HepG2 (cell line): ENCODE results near the gene NT5C. TPM values are rescaled to one million over a fixed set of nuclear protein-coding genes. Genes with fewer than 3 reads are reported as not detected.

Source experiments
- ATM ChIP-seq: fragments of 450-650 bp; IDR thresholded peaks from 2 replicates; pipeline ENCODE4 v1.7.1; 2017; ENCODE audit warnings: mild to moderate bottlenecking, borderline replicate concordance
- ELF3 ChIP-seq: IDR thresholded peaks from 2 replicates; pipeline ENCODE4 v1.6.1; 2016; ENCODE audit warnings: missing genetic modification reagents, missing compliant biosample characterization
- FOSL2 ChIP-seq: sonication (generic); formaldehyde crosslinking; IDR thresholded peaks from 2 replicates; pipeline ENCODE4 v1.4.0; 2020; ENCODE audit warnings: missing genetic modification reagents
- HOXA5 ChIP-seq: sonication (generic); formaldehyde crosslinking; IDR thresholded peaks from 2 replicates; pipeline ENCODE4 v1.4.0; 2020; ENCODE audit warnings: missing genetic modification reagents
- JUN ChIP-seq: sonication (generic); formaldehyde crosslinking; IDR thresholded peaks from 2 replicates; pipeline ENCODE4 v1.4.0; 2020; ENCODE audit warnings: mild to moderate bottlenecking, missing genetic modification reagents
- MED1 ChIP-seq: sonication (generic); formaldehyde crosslinking; IDR thresholded peaks from 2 replicates; pipeline ENCODE4 v1.4.0; 2020; ENCODE audit warnings: missing genetic modification reagents
- NR2F1 ChIP-seq, 2 experiments: fragments of 450-650 bp in 1 of 2; formaldehyde crosslinking in 1 of 2; IDR thresholded peaks; 2 replicates each; pipeline versions ENCODE4 v1.5.0 to v1.6.1; 2016 to 2020; ENCODE audit warnings: mild to moderate bottlenecking in 1 of 2, missing compliant biosample characterization in 1 of 2, missing genetic modification reagents in 1 of 2, moderate library complexity in 1 of 2
- RXRB ChIP-seq: IDR thresholded peaks from 2 replicates; pipeline ENCODE4 v1.6.1; 2016; ENCODE audit warnings: borderline replicate concordance, missing genetic modification reagents, missing compliant biosample characterization
- SIN3A ChIP-seq: IDR thresholded peaks from 2 replicates; pipeline ENCODE4 v1.6.1; 2011; ENCODE audit warnings: low read depth, mild to moderate bottlenecking, control low read depth, low read length, borderline replicate concordance
- SOX6 ChIP-seq, 2 experiments: fragments of 450-650 bp in 1 of 2; sonication (generic) in 1 of 2; formaldehyde crosslinking in 1 of 2; IDR thresholded peaks; 2 replicates each; pipeline versions ENCODE4 v1.4.0 to v1.6.1; 2017 to 2020; ENCODE audit warnings: antibody characterized with exemption in 1 of 2, mild to moderate bottlenecking in 1 of 2, missing genetic modification reagents in 1 of 2
- ZBTB21 ChIP-seq: sonication (generic); formaldehyde crosslinking; IDR thresholded peaks from 2 replicates; pipeline ENCODE4 v1.4.0; 2020; ENCODE audit warnings: missing genetic modification reagents
- ZNF205 ChIP-seq: IDR thresholded peaks from 2 replicates; pipeline ENCODE4 v1.6.1; 2018; ENCODE audit warnings: missing biosample characterization, missing genetic modification reagents
- ZNF331 ChIP-seq: sonication (generic); formaldehyde crosslinking; IDR thresholded peaks from 2 replicates; pipeline ENCODE4 v1.4.0; 2020; ENCODE audit warnings: missing genetic modification reagents
- ZNF337 ChIP-seq: sonication (generic); formaldehyde crosslinking; IDR thresholded peaks from 2 replicates; pipeline ENCODE4 v1.5.1; 2020; ENCODE audit warnings: missing genetic modification reagents, low read depth, mild to moderate bottlenecking, borderline replicate concordance
- ZNF547 ChIP-seq: sonication (generic); formaldehyde crosslinking; IDR thresholded peaks from 2 replicates; pipeline ENCODE4 v1.5.1; 2020; ENCODE audit warnings: mild to moderate bottlenecking, missing genetic modification reagents
- ZNF567 ChIP-seq: sonication (generic); formaldehyde crosslinking; IDR thresholded peaks from 2 replicates; pipeline ENCODE4 v1.8.1; 2023; ENCODE audit warnings: mild to moderate bottlenecking, missing genetic modification reagents, borderline replicate concordance
- ZNF605 ChIP-seq: sonication (generic); formaldehyde crosslinking; IDR thresholded peaks from 2 replicates; pipeline ENCODE4 v1.8.0; 2022; ENCODE audit warnings: mild to moderate bottlenecking, missing genetic modification reagents
- ZNF644 ChIP-seq: IDR thresholded peaks from 2 replicates; pipeline ENCODE4 v1.6.1; 2016; ENCODE audit warnings: low read depth
- polyA plus RNA-seq, 8 experiments: library from polyadenylated mRNA; depleted of rRNA in 3 of 8; stranded (reverse) in 7 of 8; unstranded in 1 of 8; fragments of >200 nt; fragmentation: Illumina TruSeq in 4 of 8; extraction: Trizol in 4 of 8; gene quantifications; 2 replicates each; pipeline versions ENCODE4 v1.2.1 to v1.2.3, GENCODE V29; 2011 to 2016; ENCODE audit warnings: low read depth in 4 of 8, missing spikeins in 1 of 8, mixed read lengths in 1 of 8; ENCODE audit not compliant: insufficient read depth in 1 of 8
- total RNA-seq, 5 experiments: library from RNA; depleted of rRNA; stranded (reverse); fragments of >200 nt; fragmentation: Illumina TruSeq; extraction: Trizol; gene quantifications; 2 replicates each; pipeline ENCODE4 v1.2.3, GENCODE V29; 2016; ENCODE audit warnings: low read depth in 1 of 5
- TF ChIP-seq, protein P1 (sequence below): sonication (generic); formaldehyde crosslinking; IDR thresholded peaks from 2 replicates; pipeline ENCODE4 v1.8.0; 2022; ENCODE audit warnings: missing genetic modification reagents, mild to moderate bottlenecking, moderate library complexity, borderline replicate concordance
- TF ChIP-seq, protein P2 (sequence below): sonication (generic); formaldehyde crosslinking; IDR thresholded peaks from 2 replicates; pipeline ENCODE4 v1.5.1; 2020; ENCODE audit warnings: mild to moderate bottlenecking, missing genetic modification reagents, moderate library complexity
- TF ChIP-seq, protein P3 (sequence below): IDR thresholded peaks from 2 replicates; pipeline ENCODE4 v1.6.1; 2016; ENCODE audit warnings: low read depth

The NT5C gene
- total and polyA plus RNA-seq, 2 of the 13 experiments (the other 11 are each of a cell fraction or from before 2014, with no cell fraction given): 42.8 to 48.6 TPM

DNA sequence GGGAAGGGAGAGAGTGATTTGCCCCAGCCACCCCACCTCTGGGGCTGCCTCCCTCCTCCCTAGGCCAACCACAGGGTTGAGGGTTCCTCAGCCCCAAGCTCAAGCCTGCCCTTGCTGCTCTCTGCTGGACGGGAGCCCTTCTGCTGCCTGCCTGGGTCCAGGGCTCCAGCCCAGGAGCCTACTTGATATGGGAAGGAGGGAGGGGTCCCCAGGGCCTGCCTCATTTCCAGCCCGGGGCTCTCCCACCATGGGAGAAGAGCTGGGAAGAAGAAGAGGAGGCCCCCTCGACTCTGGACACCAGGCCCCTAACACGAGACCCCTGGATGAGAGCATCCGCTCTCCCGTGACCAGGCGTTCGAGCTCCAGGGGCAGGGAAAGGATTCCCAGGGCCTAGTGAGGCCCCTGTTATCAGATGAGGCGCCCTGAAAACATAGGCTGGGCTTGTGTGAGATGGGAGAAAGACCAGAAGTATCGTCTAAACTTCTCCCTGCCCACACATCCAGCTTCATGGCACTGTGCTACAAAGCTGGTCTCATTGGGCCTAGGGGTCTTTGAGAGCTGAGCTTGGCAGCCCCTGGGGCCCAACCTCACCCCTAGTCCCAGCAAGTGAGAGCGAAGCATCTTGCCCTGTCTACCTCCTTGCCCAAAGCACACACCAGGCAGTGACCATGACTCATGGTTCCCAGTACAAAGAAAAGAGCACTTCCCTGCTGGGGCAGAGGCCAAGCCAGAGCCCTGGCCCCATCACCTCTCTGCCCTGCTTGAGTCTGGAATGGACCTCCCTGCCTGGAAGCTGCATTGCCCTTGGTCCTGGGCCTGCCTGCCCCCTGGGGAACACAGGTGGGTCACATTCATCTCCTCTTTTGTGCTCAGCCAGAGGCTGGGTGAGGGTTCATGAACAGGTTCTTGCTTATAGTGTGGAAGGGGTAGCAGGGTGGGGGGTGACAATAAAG lies 42.8 kb downstream of the NT5C start (continued):
- peak; percentile 49; the same call in 1 of the 2 replicates for TF ChIP-seq ZNF547
- TF ChIP-seq, protein P1, sequence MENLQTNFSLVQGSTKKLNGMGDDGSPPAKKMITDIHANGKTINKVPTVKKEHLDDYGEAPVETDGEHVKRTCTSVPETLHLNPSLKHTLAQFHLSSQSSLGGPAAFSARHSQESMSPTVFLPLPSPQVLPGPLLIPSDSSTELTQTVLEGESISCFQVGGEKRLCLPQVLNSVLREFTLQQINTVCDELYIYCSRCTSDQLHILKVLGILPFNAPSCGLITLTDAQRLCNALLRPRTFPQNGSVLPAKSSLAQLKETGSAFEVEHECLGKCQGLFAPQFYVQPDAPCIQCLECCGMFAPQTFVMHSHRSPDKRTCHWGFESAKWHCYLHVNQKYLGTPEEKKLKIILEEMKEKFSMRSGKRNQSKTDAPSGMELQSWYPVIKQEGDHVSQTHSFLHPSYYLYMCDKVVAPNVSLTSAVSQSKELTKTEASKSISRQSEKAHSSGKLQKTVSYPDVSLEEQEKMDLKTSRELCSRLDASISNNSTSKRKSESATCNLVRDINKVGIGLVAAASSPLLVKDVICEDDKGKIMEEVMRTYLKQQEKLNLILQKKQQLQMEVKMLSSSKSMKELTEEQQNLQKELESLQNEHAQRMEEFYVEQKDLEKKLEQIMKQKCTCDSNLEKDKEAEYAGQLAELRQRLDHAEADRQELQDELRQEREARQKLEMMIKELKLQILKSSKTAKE: peak; percentile 45; the same call in 1 of the 2 replicates
- TF ChIP-seq ZNF605 (CRISPR knock-in tag): peak; percentile 49; the same call in 1 of the 2 replicates
- peak; percentile 49 for TF ChIP-seq MED1 (CRISPR knock-in tag)
- 0 out of 2 replicates have a peak, but pooled peaks have one; percentile 33 for TF ChIP-seq ZNF337 (CRISPR knock-in tag)
- peak in 1 of 2 experiments; percentile 73; a peak in 2 of 4 replicates for TF ChIP-seq NR2F1 (CRISPR knock-in tag; IDR thresholded peaks at IDR 0.05)
- TF ChIP-seq ATM: no peak
- 0 out of 2 replicates have a peak, but pooled peaks have one; percentile 5 for TF ChIP-seq ZNF205
- TF ChIP-seq FOSL2 (CRISPR knock-in tag): peak; percentile 94
- peak; percentile 26; the same call in 1 of the 2 replicates for TF ChIP-seq SIN3A
- no peak for TF ChIP-seq HOXA5 (CRISPR knock-in tag)
- peak; percentile 69 for TF ChIP-seq RXRB
- peak; percentile 83; the same call in 1 of the 2 replicates for TF ChIP-seq ZNF644 (CRISPR knock-in tag)
- TF ChIP-seq SOX6 (IDR thresholded peaks at IDR 0.05): no peak
- TF ChIP-seq SOX6 (CRISPR knock-in tag; IDR thresholded peaks at IDR 0.05): peak; percentile 14
- TF ChIP-seq, protein P2, sequence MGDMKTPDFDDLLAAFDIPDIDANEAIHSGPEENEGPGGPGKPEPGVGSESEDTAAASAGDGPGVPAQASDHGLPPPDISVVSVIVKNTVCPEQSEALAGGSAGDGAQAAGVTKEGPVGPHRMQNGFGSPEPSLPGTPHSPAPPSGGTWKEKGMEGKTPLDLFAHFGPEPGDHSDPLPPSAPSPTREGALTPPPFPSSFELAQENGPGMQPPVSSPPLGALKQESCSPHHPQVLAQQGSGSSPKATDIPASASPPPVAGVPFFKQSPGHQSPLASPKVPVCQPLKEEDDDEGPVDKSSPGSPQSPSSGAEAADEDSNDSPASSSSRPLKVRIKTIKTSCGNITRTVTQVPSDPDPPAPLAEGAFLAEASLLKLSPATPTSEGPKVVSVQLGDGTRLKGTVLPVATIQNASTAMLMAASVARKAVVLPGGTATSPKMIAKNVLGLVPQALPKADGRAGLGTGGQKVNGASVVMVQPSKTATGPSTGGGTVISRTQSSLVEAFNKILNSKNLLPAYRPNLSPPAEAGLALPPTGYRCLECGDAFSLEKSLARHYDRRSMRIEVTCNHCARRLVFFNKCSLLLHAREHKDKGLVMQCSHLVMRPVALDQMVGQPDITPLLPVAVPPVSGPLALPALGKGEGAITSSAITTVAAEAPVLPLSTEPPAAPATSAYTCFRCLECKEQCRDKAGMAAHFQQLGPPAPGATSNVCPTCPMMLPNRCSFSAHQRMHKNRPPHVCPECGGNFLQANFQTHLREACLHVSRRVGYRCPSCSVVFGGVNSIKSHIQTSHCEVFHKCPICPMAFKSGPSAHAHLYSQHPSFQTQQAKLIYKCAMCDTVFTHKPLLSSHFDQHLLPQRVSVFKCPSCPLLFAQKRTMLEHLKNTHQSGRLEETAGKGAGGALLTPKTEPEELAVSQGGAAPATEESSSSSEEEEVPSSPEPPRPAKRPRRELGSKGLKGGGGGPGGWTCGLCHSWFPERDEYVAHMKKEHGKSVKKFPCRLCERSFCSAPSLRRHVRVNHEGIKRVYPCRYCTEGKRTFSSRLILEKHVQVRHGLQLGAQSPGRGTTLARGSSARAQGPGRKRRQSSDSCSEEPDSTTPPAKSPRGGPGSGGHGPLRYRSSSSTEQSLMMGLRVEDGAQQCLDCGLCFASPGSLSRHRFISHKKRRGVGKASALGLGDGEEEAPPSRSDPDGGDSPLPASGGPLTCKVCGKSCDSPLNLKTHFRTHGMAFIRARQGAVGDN (CRISPR knock-in tag): peak; percentile 64; the same call in 1 of the 2 replicates
- TF ChIP-seq JUN (CRISPR knock-in tag): peak; percentile 86; the same call in 1 of the 2 replicates
- TF ChIP-seq ZBTB21 (CRISPR knock-in tag): no peak
- 0 out of 2 replicates have a peak, but pooled peaks have one; percentile 41 for TF ChIP-seq ZNF331 (CRISPR knock-in tag)
- TF ChIP-seq, protein P3, sequence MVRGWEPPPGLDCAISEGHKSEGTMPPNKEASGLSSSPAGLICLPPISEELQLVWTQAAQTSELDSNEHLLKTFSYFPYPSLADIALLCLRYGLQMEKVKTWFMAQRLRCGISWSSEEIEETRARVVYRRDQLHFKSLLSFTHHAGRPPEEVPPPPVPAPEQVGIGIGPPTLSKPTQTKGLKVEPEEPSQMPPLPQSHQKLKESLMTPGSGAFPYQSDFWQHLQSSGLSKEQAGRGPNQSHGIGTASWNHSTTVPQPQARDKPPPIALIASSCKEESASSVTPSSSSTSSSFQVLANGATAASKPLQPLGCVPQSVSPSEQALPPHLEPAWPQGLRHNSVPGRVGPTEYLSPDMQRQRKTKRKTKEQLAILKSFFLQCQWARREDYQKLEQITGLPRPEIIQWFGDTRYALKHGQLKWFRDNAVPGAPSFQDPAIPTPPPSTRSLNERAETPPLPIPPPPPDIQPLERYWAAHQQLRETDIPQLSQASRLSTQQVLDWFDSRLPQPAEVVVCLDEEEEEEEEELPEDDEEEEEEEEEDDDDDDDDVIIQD (CRISPR knock-in tag): no peak; the same call in 1 of the 2 replicates
- TF ChIP-seq ELF3 (CRISPR knock-in tag): 0 out of 2 replicates have a peak, but pooled peaks have one; percentile 43
- TF ChIP-seq ZNF567 (CRISPR knock-in tag): 0 out of 2 replicates have a peak, but pooled peaks have one; percentile 26
